NCI-H128 (cell line): ENCODE data around the gene SUDS3.
"Not testable (repeated sequence)": the region's sequence is repeated elsewhere in the genome, so short reads cannot be mapped to it uniquely, and the experiment has no call there.

ENCODE experiments used
- DNase-seq: peaks from one replicate; lab custom pipeline; 2025; ENCODE audit not compliant: unreplicated experiment; lab: John Stamatoyannopoulos, UW

SUDS3 gene, protein sequence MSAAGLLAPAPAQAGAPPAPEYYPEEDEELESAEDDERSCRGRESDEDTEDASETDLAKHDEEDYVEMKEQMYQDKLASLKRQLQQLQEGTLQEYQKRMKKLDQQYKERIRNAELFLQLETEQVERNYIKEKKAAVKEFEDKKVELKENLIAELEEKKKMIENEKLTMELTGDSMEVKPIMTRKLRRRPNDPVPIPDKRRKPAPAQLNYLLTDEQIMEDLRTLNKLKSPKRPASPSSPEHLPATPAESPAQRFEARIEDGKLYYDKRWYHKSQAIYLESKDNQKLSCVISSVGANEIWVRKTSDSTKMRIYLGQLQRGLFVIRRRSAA

DNA sequence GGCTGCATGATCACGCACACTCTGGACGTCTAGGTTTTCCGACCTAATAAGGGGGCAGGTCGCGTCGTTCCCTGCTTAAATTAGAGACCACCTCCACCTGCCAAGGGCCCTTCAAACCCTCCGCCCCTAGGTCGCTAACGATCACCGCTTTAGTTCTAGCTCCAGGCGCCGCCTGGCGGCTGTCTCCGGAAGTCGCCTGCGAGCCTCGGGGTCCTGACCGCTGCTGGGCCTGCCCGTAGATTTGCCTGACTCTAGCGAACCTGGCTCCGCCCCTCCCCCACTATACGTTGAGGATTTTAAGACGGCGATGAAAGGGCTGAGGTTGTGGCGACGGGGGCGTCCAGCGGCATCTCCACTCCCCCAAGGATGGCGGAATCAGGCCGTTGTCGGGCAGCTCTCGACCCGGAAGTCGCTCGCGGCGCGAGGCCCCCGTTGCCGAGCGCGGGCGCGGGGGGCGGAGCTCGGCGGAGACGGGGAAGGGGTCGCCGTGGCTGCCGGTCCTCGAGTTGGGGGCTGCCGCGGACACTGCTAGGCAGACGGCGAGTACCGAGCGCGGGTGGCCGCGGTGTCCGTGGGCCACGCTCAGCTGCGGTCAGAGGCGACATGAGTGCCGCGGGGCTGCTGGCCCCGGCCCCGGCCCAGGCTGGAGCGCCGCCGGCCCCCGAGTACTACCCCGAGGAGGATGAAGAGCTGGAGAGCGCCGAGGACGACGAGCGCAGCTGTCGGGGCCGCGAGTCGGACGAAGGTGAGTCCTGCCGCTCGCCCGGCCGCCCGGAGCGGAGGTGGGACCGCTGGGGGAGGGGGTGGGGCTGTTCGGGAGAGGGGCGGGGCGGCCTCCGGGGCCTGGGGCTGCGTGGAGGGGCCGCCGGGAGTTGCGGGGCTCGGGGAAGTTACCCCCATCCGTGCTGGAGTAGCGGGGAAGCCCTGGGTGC lies at the start of gene SUDS3:
Gene SUDS3, plus strand, starts transcription at position 467 of the 932 bp plus-strand sequence. Its CDS starts 137 bp downstream, at position 604.
- DNase-seq, result peak; percentile 88

DNA sequence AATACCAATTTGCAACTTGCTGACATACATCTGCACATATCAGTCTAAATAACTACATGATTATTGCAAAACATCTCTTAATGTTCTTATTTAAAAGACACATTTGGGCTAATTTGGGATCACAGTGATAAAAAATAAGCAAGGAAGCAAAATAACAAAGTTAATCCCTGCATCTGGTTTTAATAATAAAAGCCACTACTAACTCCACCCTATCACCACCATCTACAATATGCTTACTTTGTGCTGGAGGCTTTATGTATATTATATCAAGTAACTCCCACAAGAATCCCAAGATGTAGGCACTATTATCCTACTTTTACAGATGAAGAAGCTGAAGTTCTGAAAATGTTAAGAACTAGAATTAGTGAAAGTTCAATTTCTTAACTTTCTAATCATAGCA lies 49.4 kb upstream of the SUDS3 start:
- no peak for DNase-seq

GRCh38 chr12:118327391-118327790 lies 49.0 kb upstream of the SUDS3 start:
- no peak for DNase-seq

DNA sequence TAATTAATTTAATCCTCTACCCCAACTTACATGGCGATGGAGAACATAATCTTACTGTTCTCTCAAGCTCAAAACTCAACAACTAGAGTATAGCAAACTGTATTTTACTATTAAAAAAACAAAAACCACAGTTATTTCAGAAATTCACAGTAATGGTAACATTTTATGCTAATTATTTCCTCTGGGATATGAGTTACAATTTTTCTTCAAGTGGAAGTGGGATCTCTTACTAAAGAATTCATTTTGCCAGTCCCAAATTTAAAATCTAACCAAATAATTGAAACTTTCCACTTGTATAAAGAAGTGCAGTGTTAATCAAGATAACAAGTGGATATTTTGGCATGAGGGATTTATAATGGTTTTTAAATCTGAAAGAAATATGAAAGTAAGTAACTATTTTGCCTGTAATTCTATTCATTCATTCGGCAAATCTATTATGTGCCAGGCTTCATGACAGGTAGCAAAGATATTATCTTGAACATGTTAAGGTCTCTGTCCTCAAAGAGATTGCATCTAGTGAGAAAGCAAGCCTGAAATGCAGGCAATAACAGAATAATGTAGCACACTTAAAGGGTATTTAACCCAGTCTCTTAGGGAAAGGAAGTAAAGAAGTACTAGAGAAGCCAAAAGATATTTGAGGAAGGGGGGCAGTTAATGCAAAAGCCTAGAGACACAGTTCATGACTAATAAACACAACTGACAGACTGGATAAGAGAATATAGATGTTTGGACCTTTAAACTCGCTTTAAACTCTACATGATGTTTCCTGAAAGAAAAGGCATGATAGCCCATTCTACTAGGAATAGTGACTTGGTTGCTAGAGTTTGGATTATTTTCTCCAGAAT lies 47.6 kb upstream of the SUDS3 start:
- no peak for DNase-seq

DNA sequence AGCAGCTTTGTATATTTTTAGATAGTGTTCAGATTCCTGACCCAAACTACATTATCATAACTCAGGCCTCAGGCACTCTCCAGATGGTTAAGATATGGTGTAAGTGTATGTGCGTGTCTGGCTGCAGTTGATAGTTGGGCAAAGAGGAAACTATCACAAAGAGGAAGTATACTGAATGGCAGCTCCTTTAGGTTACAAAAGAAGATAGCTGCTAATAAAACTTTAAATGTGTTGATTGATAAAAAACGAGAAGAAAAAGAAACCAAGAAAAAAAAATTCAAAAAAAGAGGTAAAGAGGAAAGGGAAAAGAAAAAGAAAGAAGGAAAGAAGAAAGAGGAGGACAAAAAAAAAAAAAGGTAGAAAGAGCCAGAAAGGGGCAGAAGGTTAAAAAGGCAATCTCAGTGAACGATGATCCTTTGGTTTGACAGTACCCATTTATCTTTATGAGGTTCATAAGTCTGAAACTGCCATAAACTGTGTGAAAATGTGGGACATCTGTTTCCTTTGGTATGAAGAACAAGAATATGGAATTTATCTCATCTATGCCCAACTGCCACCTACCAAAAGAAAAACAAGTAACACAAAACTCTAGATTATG lies 45.8 kb upstream of the SUDS3 start:
- no peak for DNase-seq

DNA sequence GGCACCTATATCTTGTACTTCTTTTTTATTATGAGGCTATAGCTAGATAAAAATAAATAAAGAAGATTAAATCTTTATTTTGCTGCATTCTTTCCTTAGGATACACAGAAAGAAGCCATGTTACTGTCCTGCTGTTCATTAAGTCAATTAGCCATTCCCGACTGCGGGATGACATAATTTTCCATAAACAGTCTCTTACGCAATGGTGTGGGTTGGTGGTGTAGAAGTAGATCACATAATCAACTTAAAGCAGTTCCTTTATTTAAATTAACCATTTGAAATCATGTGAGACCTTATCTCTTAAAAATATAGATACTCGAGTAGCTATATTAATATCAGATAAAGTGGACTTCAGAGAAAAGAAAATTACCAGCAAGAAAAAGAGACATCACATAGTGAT lies 43.8 kb upstream of the SUDS3 start:
- no peak for DNase-seq

DNA sequence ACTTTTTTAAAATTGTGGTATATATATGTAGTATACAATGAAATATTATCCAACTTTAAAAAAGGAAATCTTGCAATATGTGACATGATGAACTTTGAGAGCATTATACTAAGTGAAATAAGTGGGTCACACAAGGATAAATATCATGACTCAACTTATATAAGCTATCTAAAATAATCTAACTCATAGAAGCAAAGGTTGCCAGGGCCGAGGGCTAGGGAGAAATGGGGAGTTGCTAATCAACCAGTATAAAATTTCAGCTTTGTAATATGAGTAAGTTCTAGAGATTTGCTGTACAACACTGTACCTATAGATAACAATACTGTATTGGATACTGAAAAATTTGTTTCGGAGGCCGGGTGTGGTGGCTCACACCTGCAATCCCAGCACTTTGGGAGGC lies 42.1 kb upstream of the SUDS3 start:
- no peak for DNase-seq

- DNase-seq, result no peak
Measured at GRCh38 chr12:118334939-118335567, 41.3 kb upstream of the SUDS3 start.

DNA sequence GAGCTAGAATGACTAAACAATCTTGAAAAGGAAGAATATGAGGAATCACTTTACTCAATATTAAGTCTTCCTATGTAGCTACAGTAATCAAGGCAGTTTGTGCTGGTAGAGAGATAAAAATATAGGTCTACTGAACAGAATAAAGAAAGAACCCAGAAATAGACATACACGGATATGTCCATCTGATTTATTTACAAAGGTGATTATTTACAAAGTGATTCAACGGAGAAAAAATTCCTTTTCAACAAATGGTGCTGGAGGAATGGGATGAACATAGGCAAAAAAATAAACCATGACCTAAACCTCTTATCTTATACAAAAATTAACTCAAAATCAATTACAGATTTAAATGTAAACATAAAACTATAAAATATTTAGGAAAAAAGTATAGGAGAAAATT lies 40.2 kb upstream of the SUDS3 start:
- no peak for DNase-seq

DNA sequence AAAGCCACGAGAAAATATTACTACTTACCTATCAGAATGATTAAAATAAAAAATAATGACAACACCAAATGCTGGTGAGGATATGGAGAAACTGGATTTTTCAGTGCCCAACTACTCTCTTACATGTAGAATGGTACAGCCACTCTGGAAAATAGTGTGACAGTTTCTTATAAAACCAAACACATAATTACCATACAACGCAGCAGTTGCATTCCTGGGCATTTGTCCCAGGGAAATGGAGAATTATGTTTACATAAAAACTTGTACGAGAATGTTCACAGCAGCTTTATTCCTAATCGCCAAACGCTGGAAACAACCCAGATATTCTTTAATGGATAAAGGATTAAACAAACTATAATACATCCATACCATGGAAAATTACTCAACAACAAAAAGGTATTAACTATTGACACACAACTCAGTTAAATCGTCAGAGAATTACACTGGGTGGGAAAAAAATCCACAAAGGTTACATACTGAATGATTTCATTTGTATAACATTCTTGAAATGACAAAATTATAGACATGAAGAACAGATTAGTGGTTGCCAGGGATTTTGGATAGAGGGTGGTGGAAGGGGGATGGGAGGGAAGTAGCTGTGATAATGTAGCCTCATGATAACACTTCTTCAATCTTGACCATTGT lies 39.0 kb upstream of the SUDS3 start:
- no peak for DNase-seq

DNA sequence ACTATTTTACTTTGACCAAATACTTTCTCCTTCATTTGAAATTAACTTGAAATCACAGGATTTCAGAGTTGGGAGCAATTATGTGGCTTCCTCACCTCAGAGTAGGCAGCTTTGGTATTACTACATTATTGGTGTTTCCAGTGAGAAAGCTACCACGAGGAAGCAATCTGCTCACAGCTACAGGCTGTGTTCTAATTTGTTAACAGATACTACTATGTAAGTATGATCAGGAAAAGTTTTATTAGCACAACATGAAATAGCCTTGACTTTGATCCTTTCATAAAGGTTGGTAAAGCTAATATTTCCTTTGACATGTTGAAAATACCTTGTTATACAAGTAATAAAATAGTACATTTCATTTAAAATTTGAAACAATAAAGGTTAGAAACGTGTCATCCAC lies 34.3 kb upstream of the SUDS3 start:
- DNase-seq, result no peak

GRCh38 chr12:118344829-118345228 lies 31.5 kb upstream of the SUDS3 start:
- DNase-seq, result no peak

DNA sequence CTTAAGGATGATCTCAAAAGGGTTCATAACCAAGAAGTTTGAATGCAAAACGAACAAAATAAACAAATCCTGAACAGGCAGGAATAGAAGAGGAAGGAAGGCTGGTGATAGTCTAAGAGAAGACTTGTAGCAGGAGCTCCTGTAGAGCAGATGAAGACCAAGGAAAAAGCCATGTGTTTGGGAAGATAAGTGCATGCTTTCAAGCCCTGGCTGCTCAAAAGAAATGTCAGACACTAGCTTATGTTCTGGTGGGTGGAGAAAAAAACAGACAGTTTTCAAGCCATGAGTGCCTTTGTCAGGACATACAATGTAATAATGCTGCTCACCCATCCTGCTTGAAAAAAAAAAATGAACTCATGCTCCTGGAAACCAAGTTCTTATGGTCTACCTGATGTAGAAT lies 31.0 kb upstream of the SUDS3 start:
- DNase-seq, result no peak

DNA sequence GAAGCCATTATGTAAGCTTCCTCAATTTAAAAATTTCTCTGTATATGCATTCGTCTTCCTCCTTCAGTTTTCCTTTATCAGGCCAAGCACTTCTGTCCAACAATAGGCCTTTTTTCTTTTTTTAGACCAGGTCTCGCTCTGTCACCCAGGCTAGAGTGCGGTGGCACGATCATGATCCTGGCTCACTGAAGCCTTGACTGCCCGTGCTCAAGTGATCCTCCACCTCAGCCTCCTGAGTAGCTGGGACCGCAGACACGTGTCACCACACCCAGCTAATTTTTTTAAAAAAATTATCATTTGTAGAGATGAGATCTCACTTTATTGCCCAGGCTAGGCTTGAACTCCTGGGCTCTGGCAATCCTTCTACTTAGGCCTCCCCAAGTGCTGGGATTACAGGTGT lies 29.5 kb upstream of the SUDS3 start:
- no peak for DNase-seq

DNA sequence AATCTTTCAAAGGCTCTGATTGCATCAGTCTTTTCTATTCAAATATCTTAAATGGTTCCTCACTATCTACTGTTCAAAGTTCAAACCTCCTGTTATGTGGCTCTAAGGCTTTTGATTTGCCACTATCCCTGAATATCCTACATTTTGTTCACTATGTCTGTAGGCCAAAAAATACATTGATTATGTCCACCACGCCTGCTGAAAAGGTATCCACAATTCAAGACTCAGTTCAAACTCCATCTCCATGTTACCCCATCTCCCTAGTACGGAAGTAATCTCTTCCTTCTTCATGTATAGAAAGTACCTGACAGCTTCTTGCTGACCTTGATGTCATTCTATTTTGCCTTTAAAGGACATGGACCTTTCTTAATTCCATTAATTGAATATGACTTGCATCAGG lies 28.4 kb upstream of the SUDS3 start:
- no peak for DNase-seq

DNA sequence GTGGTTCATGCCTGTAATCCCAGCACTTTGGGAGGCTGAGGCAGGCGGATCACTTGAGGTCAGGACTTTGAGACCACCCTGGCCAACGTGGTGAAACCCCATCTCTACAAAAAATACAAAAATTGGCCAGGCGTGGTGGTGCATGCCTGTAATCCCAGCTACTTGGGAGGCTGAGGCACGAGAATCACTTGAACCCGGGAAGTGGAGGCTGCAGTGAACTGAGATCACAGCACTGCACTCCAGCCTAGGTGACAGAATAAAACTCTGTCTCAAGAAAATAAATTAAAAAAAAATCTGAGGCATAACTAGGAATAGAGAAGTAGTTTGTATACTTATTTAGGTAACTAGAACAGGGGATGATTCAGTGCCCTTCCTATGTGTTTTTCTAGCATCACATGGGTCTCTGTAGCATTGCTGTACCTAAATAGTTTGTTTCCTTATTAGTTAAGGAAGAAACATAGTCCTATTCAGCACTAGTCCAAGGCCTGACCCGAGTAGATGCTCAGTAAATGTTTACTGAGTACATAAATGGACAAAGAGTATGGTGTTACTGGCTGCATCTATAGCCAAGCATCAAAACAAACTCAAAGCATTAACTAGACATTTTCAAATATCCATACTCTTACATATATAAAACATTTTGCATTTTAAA lies 25.3 kb upstream of the SUDS3 start:
- DNase-seq, result no peak

DNA sequence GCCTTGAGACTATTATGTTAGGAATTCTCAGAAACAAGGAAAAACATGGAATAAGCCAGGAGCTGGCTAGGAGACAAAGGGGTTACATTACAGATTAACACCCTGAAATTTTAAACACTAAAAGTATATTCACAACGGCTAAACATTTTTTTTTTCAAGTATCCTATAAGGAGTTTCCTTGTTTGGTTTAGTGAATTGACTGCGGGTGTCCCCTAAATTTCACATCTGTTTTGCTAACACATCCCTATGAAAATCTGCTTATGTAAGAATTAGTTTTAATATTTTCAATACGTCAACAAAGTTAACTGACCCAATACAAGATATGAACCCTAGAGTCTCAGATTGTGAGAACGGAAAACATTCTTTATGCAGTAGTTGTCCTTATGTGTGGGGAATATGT lies 22.6 kb upstream of the SUDS3 start:
- DNase-seq, result no peak

DNA sequence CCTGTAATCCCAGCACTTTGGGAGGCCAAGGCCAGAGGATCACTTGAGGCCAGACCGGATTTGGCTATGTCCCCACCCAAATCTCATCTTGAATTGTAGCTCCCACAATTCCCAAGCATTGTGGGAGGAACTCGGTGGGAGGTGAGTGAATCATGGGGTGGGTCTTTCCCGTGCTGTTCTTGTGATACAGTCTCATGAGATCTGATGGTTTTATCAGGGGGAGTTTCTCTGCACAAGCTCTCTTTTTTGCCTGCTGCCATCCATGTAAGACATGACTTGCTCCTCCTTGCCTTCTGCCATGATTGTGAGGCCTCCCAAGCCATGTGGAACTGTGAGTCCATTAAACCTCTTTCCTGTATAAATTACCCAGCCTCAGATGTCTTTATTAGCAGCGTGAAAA lies 21.9 kb upstream of the SUDS3 start:
- DNase-seq, result not testable (repeated sequence)

GRCh38 chr12:118354903-118355302 lies 21.5 kb upstream of the SUDS3 start:
- no peak for DNase-seq
